Measurements from ENCODE around the gene NDUFV2. TPM values are rescaled to one million over a fixed set of nuclear protein-coding genes. Genes with fewer than 3 reads are reported as not detected.

The NDUFV2 gene
- total RNA-seq, 1 donor from 2014 or later = 97.7 TPM

DNA sequence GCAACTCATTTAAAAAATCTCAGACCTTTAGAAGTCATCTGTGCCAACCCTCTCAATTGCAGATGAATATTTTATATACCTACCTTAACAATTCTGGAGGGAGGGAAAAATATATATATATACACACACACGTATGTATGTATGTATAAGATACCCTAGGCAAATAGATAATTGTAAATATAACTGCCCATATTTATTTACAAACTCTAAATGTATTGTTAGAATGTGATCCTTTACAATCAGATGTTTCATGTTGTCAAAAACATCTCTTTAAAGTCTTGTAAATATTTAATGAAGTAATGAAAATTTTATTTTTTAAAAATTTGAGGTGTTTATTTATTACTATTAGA lies 45.7 kb downstream of the NDUFV2 start:
- TF ChIP-seq, protein P1, sequence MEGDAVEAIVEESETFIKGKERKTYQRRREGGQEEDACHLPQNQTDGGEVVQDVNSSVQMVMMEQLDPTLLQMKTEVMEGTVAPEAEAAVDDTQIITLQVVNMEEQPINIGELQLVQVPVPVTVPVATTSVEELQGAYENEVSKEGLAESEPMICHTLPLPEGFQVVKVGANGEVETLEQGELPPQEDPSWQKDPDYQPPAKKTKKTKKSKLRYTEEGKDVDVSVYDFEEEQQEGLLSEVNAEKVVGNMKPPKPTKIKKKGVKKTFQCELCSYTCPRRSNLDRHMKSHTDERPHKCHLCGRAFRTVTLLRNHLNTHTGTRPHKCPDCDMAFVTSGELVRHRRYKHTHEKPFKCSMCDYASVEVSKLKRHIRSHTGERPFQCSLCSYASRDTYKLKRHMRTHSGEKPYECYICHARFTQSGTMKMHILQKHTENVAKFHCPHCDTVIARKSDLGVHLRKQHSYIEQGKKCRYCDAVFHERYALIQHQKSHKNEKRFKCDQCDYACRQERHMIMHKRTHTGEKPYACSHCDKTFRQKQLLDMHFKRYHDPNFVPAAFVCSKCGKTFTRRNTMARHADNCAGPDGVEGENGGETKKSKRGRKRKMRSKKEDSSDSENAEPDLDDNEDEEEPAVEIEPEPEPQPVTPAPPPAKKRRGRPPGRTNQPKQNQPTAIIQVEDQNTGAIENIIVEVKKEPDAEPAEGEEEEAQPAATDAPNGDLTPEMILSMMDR (IDR thresholded peaks at IDR 0.05) = no peak
- Mint-ChIP-seq H3K9me3 (ENCODE audit: unreplicated experiment) (no peaks in the 10 kb centered on the region), H3K4me1 (ENCODE audit: unreplicated experiment) (peaks cover 26% of the 10 kb centered on the region), H3K36me3 (ENCODE audit: unreplicated experiment) (peaks cover 2% of the 10 kb centered on the region), H3K4me3 (ENCODE audit: unreplicated experiment) (no peak overlapping the region), H3K27me3 (ENCODE audit: unreplicated experiment) (no peaks in the 10 kb centered on the region), H3K27ac (ENCODE audit: unreplicated experiment) (no peak overlapping the region)
- DNase-seq (ENCODE audit: extremely low spot score, unreplicated experiment) = no peak

DNA sequence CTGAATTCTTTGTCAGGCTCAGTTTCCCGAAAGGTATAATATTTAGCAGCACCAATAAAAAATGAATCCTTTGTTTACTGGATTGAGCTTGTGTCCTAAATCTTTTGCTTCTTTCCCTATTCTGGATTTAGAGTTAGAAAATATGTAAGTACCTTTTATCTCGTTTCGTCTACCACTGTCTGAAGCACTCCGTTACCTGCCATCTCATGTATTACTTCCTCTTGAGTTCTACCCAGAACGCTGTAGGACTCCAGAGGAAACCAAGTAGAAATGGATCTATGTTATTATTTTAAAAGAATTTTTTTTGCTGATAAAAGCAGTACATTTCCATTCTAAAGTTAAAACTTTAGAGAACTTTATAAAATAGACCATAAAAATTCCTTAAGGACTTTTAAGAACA lies 47.6 kb downstream of the NDUFV2 start:
- DNase-seq (ENCODE audit: extremely low spot score, unreplicated experiment) = no peak
- peaks cover 2% of the 10 kb centered on the region for H3K36me3 Mint-ChIP-seq (ENCODE audit: unreplicated experiment)
- no peaks in the 10 kb centered on the region for H3K27me3 Mint-ChIP-seq (ENCODE audit: unreplicated experiment)
- H3K4me1 Mint-ChIP-seq (ENCODE audit: unreplicated experiment) = peaks cover 29% of the 10 kb centered on the region
- no peak overlapping the region for H3K27ac Mint-ChIP-seq (ENCODE audit: unreplicated experiment)
- no peak overlapping the region for H3K4me3 Mint-ChIP-seq (ENCODE audit: unreplicated experiment)
- TF ChIP-seq, protein P1 (IDR thresholded peaks at IDR 0.05) = no peak
- no peaks in the 10 kb centered on the region for H3K9me3 Mint-ChIP-seq (ENCODE audit: unreplicated experiment)

DNA sequence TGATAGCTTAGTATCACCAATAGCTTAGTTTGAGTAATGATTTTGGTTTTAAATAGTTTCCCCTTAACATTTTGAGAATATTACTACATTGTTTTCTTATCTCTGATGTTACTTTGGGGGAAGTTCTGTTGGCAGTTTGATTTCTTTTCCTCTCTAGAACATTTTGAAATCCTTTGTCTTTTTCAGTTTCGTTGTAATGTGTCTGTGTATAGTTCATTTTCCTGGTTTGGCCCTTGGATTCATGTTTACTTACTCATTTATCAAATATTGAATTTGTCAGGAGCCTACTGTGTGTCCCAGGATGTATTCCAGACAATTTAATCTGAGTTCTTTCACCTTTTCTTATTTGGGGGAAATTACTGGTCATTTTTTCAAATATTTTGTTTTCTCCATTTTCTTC lies 50.8 kb downstream of the NDUFV2 start:
- TF ChIP-seq, protein P1 (IDR thresholded peaks at IDR 0.05) = no peak

DNA sequence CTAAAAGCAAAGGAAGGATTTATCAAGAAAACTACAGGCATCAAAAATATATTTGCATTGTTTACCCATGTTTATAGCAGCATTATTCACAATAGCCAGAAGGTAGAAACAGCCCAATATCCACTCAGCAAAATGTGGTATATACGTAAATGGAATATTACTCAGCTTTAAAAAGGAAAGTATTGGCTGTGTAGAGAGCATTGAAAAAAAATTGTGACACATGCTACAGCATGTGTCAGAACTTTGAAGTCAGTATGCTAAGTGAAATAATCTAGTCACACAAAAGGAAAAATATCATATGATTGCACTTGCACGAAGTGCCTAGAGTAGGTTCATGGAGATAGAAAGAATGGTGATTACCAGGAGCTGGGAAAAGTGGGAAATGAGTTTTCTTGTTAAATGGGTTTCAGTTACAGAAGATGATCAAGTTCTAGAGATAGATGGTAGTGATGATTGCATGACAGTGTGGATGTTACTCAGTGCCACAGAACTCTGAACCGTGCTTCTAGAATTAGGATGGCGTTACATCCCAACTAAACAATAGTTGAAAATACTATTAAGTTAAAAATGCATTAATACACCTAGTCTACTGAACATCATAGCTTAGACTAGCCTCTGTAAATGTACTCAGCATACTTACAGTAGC lies 54.2 kb downstream of the NDUFV2 start:
- Mint-ChIP-seq H3K27ac (ENCODE audit: unreplicated experiment) (no peak overlapping the region), H3K27me3 (ENCODE audit: unreplicated experiment) (no peaks in the 10 kb centered on the region), H3K4me3 (ENCODE audit: unreplicated experiment) (no peak overlapping the region), H3K36me3 (ENCODE audit: unreplicated experiment) (peaks cover 4% of the 10 kb centered on the region), H3K9me3 (ENCODE audit: unreplicated experiment) (no peaks in the 10 kb centered on the region), H3K4me1 (ENCODE audit: unreplicated experiment) (peaks cover 10% of the 10 kb centered on the region)
- DNase-seq (ENCODE audit: extremely low spot score, unreplicated experiment) = no peak
- TF ChIP-seq, protein P1 (IDR thresholded peaks at IDR 0.05) = no peak

More for the DNA sequence above, 50.8 kb downstream of the NDUFV2 start:
- Mint-ChIP-seq H3K27ac (ENCODE audit: unreplicated experiment) (no peak overlapping the region), H3K4me3 (ENCODE audit: unreplicated experiment) (no peak overlapping the region), H3K27me3 (ENCODE audit: unreplicated experiment) (no peaks in the 10 kb centered on the region), H3K36me3 (ENCODE audit: unreplicated experiment) (peaks cover 4% of the 10 kb centered on the region), H3K9me3 (ENCODE audit: unreplicated experiment) (no peaks in the 10 kb centered on the region), H3K4me1 (ENCODE audit: unreplicated experiment) (peaks cover 10% of the 10 kb centered on the region)
- DNase-seq (ENCODE audit: extremely low spot score, unreplicated experiment) = no peak

DNA sequence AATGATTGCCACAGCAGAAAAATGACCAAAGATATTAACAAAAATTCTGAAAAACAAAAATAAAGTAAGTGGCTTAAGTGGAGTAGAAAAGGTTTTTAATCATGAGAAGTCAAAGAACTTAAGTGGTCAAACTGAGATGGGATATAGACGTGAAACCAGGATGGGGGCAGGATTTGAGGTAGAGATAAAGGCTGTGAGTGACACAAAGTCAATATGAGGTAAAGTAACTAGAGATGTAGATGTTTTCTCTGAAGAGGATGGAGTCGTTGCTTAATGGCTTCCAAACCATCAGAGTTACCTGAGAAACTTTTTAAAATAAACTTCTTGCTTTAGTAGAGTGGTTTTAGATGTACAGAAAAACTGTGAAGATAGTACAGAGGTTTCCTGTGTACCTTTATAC lies 55.3 kb downstream of the NDUFV2 start:
- Mint-ChIP-seq H3K4me1 (ENCODE audit: unreplicated experiment) (peaks cover 10% of the 10 kb centered on the region), H3K9me3 (ENCODE audit: unreplicated experiment) (peaks cover 7% of the 10 kb centered on the region), H3K27ac (ENCODE audit: unreplicated experiment) (no peak overlapping the region), H3K27me3 (ENCODE audit: unreplicated experiment) (no peaks in the 10 kb centered on the region), H3K36me3 (ENCODE audit: unreplicated experiment) (peaks cover 9% of the 10 kb centered on the region), H3K4me3 (ENCODE audit: unreplicated experiment) (no peak overlapping the region)
- DNase-seq (ENCODE audit: extremely low spot score, unreplicated experiment) = no peak
- TF ChIP-seq, protein P1 (IDR thresholded peaks at IDR 0.05) = no peak

Data from osteocyte (in vitro differentiated cells).